ENCODE measurements around the gene SLC1A1. TPM values are rescaled to one million over a fixed set of nuclear protein-coding genes. Genes with fewer than 3 reads are reported as not detected.
"Not testable (repeated sequence)": the region's sequence is repeated elsewhere in the genome, so short reads cannot be mapped to it uniquely, and the experiment has no call there.

SLC1A1 gene
- total and polyA plus RNA-seq, 2 experiments from 2014 or later: 3.7 to 8.2 TPM

GRCh38 chr9:4541856-4542255 is 51.6 kb downstream of the SLC1A1 start (continued):
- TF ChIP-seq ZNF462 (CRISPR knock-in tag; IDR thresholded peaks at IDR 0.05) (no peak), ZNF331 (CRISPR knock-in tag; IDR thresholded peaks at IDR 0.05; ENCODE audit: low read depth) (no peak), EZH2 (IDR thresholded peaks at IDR 0.05; ENCODE audit: low read depth, unreplicated experiment) (no peak), CTCF (conservative IDR thresholded peaks at IDR 0.05; ENCODE audit: low read depth in 2 of 2) (no peak), EZH2phosphoT487 (IDR thresholded peaks at IDR 0.05; ENCODE audit: unreplicated experiment) (no peak), CREB1 (CRISPR knock-in tag; IDR thresholded peaks at IDR 0.05; ENCODE audit: low read depth) (no peak)

GRCh38 chr9:4544714-4545113 is 54.4 kb downstream of the SLC1A1 start:
- not testable (repeated sequence) for H3K36me3 Mint-ChIP-seq (ENCODE audit: low read depth); H3K27me3 Mint-ChIP-seq (ENCODE audit: insufficient read depth, low read depth, poor library complexity); H4K20me1 ChIP-seq (replicated peaks; ENCODE audit: insufficient read depth); DNase-seq (ENCODE audit: low spot score); H3K36me3 ChIP-seq (ENCODE audit: insufficient read depth); H2AFZ ChIP-seq; H3K4me3 ChIP-seq; H3K4me2 ChIP-seq; ATAC-seq; H3K9me2 ChIP-seq (ENCODE audit: insufficient read depth); H3K4me3 Mint-ChIP-seq; H3F3A ChIP-seq (replicated peaks; ENCODE audit: low read depth); H3K79me2 ChIP-seq (replicated peaks; ENCODE audit: insufficient read depth); H3K27me3 ChIP-seq (ENCODE audit: insufficient read depth); H3K9me3 Mint-ChIP-seq; H3K27ac ChIP-seq (ENCODE audit: low read depth); H3K27ac Mint-ChIP-seq
- H3K4me1 ChIP-seq (ENCODE audit: insufficient read depth): peaks cover 15% of the 10 kb centered on the region
- H3K4me1 Mint-ChIP-seq: peaks cover 27% of the 10 kb centered on the region
